Pons (tissue), 1 donor: ENCODE data around the gene PAX5.

Source experiments
- DNase-seq: peaks from one replicate; pipeline ENCODE4 v3.0.0-alpha.2; 2016; ENCODE audit warnings: low spot score

The PAX5 gene

DNA sequence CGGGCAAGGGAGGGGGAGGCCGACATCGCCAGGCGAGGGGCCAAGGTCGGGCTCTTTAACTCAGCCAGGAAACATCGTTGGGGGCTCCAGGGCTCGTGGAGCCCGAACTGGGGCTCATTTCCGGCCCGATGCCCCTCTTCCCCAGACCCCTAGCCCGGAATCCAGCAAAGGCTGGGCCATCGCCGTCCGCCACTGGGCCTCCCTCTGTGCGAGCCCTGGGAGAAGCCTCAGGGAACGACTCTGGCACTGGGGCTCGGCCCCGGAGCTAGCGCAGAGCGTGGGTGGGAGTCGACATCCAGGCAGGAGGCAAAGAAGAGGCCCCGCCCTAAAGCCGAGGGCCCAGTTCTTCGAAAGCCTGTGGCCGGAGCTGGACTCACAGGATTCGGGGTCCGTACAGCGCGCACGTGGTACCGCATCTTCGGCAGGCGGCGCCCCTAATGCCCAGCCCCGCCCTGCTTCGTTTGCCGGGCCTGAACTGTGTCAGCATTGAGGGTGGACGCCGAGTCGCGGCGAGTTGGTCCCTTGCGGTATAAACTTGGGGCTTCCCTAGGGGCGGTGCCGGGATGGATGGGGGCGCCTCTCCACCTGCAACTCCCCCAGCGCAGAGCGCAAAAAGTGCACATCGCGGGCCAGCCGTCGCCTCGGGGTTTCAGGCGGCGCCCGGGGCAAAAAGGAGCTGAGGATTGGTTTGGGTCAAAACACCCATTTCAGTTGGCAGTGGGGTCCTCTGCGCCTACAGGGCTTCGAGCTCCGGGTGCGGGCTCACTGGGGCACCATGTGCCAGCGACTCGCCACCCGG lies 3.6 kb upstream of the PAX5 start:
- no peak for DNase-seq

- no peak for DNase-seq
Observed at GRCh38 chr9:37036776-37037502, 2.9 kb upstream of the PAX5 start.

GRCh38 chr9:37036371-37036775 lies 2.3 kb upstream of the PAX5 start:
- no peak for DNase-seq

DNA sequence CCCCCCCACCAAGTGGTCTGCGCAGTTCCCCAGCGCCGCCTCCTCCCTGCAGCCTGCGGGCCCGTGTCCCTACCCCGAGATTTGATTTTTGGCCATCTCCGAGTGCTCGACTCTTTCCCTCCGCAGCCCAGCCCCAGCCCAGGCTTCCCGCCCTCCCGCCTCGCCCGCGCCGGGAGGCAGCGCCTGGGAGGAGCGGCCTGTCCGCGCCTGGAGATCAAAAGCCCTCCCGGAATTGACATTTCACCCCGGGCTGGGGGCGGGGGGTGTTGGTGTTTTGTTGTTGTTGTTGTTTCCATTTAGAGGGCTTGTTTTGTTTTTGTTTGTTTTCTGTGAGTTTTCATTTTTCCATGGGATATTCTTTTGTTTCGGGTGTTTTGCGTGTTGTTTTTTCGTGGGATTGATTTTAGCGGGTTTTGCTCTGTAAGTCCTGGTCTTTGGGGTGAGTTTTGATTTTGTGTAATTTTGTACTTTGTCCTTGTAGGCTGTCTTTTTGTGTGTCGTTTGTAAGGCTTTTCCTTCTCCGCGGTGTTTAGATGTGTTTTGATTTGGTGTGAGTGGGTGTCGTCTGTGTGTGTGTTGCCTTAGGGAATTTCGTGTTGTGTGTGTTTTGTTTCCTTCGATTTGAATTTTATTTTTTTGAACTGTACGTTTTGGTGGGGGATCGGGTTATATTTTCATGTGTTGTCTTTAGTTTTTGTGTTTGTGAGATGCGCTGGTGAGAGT lies 1.7 kb upstream of the PAX5 start:
- DNase-seq = no peak

- no peak for DNase-seq
Observed at GRCh38 chr9:37034938-37035647, 1.0 kb upstream of the PAX5 start.

GRCh38 chr9:37034305-37034937 lies 353 bp upstream of the PAX5 start:
- DNase-seq = no peak

DNA sequence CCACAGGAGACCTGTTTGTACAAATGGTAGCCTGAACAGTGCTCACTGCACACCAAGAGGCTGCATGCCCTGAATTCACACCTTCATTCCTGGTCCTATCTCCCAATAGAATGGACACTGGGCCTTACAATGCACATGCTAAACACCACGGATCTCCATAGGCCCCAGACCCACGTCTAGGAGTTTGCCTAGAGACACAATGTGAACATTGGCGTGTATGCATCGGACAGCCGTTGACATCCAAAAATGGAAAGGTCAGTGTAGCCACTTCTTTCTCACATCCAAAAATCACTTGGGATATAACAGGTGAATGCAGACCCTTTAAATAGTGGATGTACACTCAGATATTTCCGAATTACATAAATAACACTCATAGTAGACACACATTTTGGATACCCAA lies 927 bp downstream of the PAX5 start:
- DNase-seq = no peak

DNA sequence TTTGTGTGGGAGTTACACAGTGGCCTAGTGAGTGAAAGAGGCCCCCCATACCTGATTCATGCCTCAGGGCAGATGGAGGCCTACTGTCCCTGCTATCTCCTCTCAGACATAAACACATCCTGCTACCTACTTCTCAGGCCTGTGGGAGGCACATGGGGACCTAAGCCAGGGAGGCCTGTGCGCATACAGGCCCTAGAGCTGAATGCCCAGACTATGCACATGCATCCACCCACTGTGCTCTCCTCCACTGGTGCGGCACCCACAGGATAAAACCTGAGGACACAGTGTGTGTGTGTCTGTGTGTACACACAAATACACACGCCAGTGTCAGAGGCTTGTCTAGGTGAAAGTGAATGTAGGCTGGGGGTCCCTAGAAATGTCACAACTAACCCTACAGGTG lies 1.4 kb downstream of the PAX5 start:
- DNase-seq = no peak

GRCh38 chr9:37031902-37032301 lies 2.2 kb downstream of the PAX5 start:
- no peak for DNase-seq

DNA sequence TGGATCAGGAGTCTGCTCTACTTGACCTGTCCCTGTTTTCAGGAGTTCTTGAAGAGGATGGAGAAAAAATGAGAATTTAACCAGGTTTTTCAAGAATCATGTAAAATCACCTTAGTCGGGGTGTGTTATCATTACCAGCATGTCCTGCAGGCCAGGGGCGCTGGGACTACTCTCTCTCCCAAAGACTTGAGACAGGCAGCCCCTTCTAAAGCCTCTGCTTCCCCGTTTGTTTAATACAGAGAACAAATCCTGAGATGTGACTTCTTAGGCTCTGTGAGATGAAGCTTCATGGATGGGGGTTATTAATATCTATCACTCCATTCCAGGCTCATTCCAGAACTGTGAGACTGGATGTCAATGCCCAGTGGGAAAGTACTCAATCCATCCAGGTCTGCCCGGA lies 3.0 kb downstream of the PAX5 start:
- no peak for DNase-seq

DNA sequence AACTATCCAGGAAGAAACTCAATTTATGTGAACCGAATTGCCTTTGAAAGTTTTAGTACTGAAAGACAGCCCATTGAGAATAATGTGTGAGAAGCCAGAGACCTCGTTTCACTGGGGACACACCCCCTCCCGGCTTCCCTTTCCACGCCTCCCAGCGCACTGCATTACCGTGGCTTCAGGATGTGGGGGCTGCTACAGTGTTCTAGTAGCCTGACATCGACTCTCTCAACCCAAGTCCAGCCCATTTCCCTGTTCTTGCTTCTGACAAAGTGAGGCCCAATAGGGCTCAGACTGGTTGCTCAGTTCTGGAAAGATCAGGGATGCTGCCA lies 3.5 kb downstream of the PAX5 start:
- DNase-seq = no peak

DNA sequence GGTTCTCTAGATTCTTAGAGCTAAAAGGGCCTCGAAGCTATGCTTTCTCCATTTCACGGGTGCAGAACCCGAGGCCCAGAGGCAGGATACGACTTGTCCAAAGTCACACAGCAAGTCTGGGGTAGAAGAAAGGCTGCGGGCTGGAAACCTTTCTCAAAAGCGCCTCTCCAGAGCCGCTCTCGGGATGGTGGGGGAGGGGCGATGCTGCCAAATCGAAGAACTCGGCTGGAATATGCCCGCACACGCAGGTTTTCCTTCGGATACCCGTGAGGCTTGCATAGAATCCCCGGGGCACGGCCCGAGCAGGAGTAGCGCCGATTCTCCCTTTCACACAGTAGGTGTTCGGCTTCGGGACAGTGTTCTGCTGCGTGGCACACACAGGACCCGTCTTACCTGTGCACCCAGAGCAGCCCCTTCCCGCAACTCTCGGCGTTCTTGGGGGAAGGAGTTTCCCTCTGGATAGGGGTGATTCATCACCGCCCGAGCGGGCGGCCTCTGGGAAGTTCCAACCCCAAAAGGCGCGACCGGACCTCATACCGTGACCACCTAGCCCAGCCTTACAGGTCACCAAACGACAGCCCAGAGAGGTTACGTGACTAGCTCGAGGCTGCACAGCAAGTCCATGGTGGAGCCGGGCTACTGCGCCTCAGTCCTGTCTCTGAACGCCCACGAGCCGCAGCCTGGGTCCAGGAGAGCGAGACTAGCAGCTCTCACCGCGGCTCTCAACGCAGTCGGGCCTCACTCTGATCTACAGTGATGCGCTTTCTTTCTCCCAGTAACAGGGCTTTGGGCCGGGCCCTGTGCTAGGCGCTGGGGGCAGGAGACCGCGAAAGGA lies 4.1 kb downstream of the PAX5 start:
- DNase-seq = no peak

DNA sequence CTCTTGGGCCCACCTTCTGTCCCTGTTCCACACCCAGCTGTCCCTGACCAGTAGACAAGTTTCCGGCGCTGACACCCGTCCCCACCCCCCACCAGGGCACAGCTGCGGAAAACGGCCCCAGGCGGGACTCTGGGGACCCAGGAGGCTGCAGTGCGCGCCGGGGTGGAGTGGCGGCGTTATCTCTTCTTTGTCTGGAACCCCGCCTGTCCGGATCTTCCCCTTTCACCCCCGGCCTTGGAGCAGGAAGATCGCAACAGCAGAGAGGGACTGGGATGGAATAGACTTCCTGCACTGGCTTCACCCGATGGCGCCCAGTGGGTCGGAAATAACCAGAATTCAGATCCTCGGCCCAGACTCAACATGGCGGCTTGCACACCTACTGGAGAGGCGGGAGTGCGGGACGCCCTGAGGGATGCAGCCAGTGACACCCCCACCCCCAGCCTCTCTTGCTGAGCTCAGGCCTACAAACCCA lies 4.7 kb downstream of the PAX5 start:
- DNase-seq = no peak

- DNase-seq = no peak
Observed at GRCh38 chr9:37028420-37029031, 5.5 kb downstream of the PAX5 start.

GRCh38 chr9:37027582-37028419 lies 6.3 kb downstream of the PAX5 start:
- DNase-seq = peak; percentile 48

DNA sequence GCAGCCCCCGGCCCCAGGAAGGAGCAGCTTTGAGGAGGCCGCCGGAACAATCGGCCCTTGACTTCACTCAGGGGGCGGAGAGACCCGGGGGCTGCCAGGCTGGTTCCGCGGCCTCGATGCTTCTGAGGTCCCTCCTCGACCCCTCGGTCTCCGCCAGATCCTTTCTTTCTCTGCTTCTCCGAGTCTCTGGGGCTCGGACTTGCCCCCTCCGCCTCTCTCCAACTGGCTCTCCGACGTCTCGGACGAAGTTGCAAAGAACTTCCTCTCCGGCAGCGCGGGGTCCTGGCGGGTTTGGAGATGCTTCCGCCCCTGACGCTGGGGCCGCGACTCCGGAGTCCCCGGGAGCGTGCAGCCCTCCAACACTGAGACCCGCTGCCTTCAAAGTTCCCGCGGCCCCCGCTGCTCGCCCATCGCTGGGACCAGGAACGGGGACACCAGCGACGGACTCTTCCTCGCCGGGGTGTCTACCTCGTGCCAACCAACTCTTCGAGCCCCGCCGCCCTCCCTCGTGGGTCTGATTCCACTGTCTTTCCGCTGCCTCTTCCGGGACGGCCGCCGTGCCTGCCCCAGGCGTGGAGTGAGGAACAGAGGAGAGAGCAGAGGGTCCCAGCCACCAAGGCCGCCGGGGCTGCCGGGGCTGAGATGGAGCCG lies 7.0 kb downstream of the PAX5 start:
- no peak for DNase-seq

DNA sequence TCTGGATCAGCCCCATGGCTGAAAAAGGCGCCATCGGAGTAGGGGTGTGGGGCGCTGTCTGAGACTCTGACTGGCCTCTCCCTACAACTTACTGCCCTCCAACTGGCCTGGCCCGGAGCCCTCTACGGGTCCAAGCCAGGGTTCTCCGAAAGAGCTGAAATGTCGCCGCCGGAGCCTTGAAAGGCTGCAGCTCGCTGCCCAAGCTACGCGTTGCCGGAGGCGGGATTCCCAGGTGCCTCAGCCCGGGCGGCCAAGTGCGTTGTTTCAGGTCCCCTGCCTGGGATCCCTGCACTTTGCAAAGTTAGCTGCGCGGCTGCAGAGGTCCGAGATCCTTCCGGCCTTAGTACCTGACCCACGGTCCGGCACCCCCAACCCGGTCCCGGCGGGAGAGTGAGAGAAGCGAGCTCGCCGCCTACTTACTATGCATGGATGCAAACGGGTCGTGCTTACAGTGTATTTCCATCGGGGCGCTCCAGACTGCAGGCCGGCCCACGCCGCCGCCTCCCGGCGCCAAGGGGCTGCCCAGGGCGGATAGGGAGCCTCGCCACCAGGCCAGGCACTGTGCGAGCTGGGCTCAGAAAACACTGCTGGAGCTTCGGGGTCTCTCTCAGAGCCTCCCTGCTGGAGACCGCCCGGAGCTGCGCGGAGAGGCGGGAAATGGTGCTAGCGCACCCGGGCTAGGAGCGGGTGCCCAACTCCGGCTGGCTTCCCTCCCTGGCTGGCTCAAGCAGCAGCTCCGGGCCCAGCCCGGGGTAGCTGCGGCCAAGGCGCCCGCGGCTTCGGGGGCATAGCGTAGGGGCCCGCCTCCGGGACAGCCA lies 7.7 kb downstream of the PAX5 start:
- DNase-seq = no peak

DNA sequence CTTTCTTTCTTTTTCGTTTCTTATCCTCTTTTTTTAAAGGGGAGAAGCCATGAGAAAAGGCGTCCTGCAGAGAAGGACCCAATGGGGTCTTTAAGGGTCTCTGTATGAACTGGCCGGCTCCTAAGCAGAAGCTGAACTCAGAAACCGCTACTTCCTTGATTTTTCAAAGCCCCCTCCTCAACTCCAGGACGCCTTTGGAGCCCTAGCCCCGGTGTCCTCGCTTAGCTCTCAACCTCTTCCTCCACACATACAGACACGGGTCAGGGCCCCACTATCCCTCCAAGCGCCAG lies 8.3 kb downstream of the PAX5 start:
- DNase-seq = no peak
